HepG2 (cell line): ENCODE measurements around the gene RBM23. TPM values are rescaled to one million over a fixed set of nuclear protein-coding genes. Genes with fewer than 3 reads are reported as not detected.
A peak's percentile ranks its signal among the peaks of the same experiment; 100 is the strongest.

ENCODE experiments used
- CERS6 ChIP-seq: sonication (generic); formaldehyde crosslinking; IDR thresholded peaks from 2 replicates; pipeline ENCODE4 v1.5.0; 2020; ENCODE audit warnings: missing genetic modification reagents
- CSRNP2 ChIP-seq: sonication (generic); formaldehyde crosslinking; conservative IDR thresholded peaks from 2 replicates; pipeline ENCODE4 v1.8.0; 2022; ENCODE audit warnings: low read depth, missing genetic modification reagents
- GABPB1 ChIP-seq: IDR thresholded peaks from 2 replicates; pipeline ENCODE4 v1.6.1; 2016; ENCODE audit warnings: mild to moderate bottlenecking, missing genetic modification reagents, moderate library complexity, missing compliant biosample characterization
- KDM4B ChIP-seq: sonication (generic); formaldehyde crosslinking; IDR thresholded peaks from 2 replicates; pipeline ENCODE4 v1.4.0; 2020; ENCODE audit warnings: missing genetic modification reagents
- KDM5B ChIP-seq: sonication (generic); formaldehyde crosslinking; IDR thresholded peaks from 2 replicates; pipeline ENCODE4 v1.4.0; 2020; ENCODE audit warnings: missing genetic modification reagents, mild to moderate bottlenecking, borderline replicate concordance
- MEIS2 ChIP-seq: sonication (generic); formaldehyde crosslinking; IDR thresholded peaks from 2 replicates; pipeline ENCODE4 v1.9.0; 2021; ENCODE audit warnings: mild to moderate bottlenecking, missing genetic modification reagents
- MTA1 ChIP-seq: sonication (generic); formaldehyde crosslinking; IDR thresholded peaks from 2 replicates; pipeline ENCODE4 v1.4.0; 2020; ENCODE audit warnings: missing genetic modification reagents, mild to moderate bottlenecking, borderline replicate concordance
- PAWR ChIP-seq: sonication (generic); formaldehyde crosslinking; IDR thresholded peaks from 2 replicates; pipeline ENCODE4 v1.4.0; 2020; ENCODE audit warnings: missing genetic modification reagents, mild to moderate bottlenecking, borderline replicate concordance
- RXRA ChIP-seq: sonication (generic); formaldehyde crosslinking; IDR thresholded peaks from 2 replicates; pipeline ENCODE4 v1.5.1; 2020; ENCODE audit warnings: missing genetic modification reagents
- SIN3A ChIP-seq: IDR thresholded peaks from 2 replicates; pipeline ENCODE4 v1.6.1; 2011; ENCODE audit warnings: low read depth, mild to moderate bottlenecking, control low read depth, low read length, borderline replicate concordance
- YEATS2 ChIP-seq: sonication (generic); formaldehyde crosslinking; IDR thresholded peaks from 2 replicates; pipeline ENCODE4 v1.4.0; 2020; ENCODE audit warnings: missing genetic modification reagents, borderline replicate concordance
- YEATS4 ChIP-seq: sonication (generic); formaldehyde crosslinking; IDR thresholded peaks from 2 replicates; pipeline ENCODE4 v1.4.0; 2020; ENCODE audit warnings: missing genetic modification reagents, borderline replicate concordance
- ZFY ChIP-seq: sonication (generic); formaldehyde crosslinking; IDR thresholded peaks from 2 replicates; pipeline ENCODE4 v1.4.0; 2020; ENCODE audit warnings: missing genetic modification reagents
- ZNF576 ChIP-seq: sonication (generic); formaldehyde crosslinking; IDR thresholded peaks from 2 replicates; pipeline ENCODE4 v1.4.0; 2020; ENCODE audit warnings: mild to moderate bottlenecking, missing genetic modification reagents
- polyA plus RNA-seq, 8 experiments: library from polyadenylated mRNA; depleted of rRNA in 3 of 8; stranded (reverse) in 7 of 8; unstranded in 1 of 8; fragments of >200 nt; fragmentation: Illumina TruSeq in 4 of 8; extraction: Trizol in 4 of 8; gene quantifications; 2 replicates each; pipeline versions ENCODE4 v1.2.1 to v1.2.3, GENCODE V29; 2011 to 2016; ENCODE audit warnings: low read depth in 4 of 8, missing spikeins in 1 of 8, mixed read lengths in 1 of 8; ENCODE audit not compliant: insufficient read depth in 1 of 8
- total RNA-seq, 5 experiments: library from RNA; depleted of rRNA; stranded (reverse); fragments of >200 nt; fragmentation: Illumina TruSeq; extraction: Trizol; gene quantifications; 2 replicates each; pipeline ENCODE4 v1.2.3, GENCODE V29; 2016; ENCODE audit warnings: low read depth in 1 of 5
- TF ChIP-seq, protein P1 (sequence below): sonication (generic); formaldehyde crosslinking; IDR thresholded peaks from 2 replicates; pipeline ENCODE4 v1.4.0; 2020; ENCODE audit warnings: mild to moderate bottlenecking, missing genetic modification reagents, borderline replicate concordance
- TF ChIP-seq, protein P2 (sequence below): sonication (generic); formaldehyde crosslinking; IDR thresholded peaks from 2 replicates; pipeline ENCODE4 v1.8.1; 2023; ENCODE audit warnings: mild to moderate bottlenecking, moderate library complexity, missing genetic modification reagents
- TF ChIP-seq, protein P3 (sequence below): sonication (generic); formaldehyde crosslinking; IDR thresholded peaks from 2 replicates; pipeline ENCODE4 v1.5.1; 2020; ENCODE audit warnings: missing genetic modification reagents, mild to moderate bottlenecking, borderline replicate concordance

The RBM23 gene
- total and polyA plus RNA-seq, 2 of the 13 experiments (the other 11 are each of a cell fraction or from before 2014, with no cell fraction given): 1.5 to 2.1 TPM

- TF ChIP-seq, protein P1, sequence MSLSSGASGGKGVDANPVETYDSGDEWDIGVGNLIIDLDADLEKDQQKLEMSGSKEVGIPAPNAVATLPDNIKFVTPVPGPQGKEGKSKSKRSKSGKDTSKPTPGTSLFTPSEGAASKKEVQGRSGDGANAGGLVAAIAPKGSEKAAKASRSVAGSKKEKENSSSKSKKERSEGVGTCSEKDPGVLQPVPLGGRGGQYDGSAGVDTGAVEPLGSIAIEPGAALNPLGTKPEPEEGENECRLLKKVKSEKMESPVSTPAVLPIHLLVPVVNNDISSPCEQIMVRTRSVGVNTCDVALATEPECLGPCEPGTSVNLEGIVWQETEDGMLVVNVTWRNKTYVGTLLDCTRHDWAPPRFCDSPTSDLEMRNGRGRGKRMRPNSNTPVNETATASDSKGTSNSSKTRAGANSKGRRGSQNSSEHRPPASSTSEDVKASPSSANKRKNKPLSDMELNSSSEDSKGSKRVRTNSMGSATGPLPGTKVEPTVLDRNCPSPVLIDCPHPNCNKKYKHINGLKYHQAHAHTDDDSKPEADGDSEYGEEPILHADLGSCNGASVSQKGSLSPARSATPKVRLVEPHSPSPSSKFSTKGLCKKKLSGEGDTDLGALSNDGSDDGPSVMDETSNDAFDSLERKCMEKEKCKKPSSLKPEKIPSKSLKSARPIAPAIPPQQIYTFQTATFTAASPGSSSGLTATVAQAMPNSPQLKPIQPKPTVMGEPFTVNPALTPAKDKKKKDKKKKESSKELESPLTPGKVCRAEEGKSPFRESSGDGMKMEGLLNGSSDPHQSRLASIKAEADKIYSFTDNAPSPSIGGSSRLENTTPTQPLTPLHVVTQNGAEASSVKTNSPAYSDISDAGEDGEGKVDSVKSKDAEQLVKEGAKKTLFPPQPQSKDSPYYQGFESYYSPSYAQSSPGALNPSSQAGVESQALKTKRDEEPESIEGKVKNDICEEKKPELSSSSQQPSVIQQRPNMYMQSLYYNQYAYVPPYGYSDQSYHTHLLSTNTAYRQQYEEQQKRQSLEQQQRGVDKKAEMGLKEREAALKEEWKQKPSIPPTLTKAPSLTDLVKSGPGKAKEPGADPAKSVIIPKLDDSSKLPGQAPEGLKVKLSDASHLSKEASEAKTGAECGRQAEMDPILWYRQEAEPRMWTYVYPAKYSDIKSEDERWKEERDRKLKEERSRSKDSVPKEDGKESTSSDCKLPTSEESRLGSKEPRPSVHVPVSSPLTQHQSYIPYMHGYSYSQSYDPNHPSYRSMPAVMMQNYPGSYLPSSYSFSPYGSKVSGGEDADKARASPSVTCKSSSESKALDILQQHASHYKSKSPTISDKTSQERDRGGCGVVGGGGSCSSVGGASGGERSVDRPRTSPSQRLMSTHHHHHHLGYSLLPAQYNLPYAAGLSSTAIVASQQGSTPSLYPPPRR (CRISPR knock-in tag): peak; percentile 84
- TF ChIP-seq, protein P2, sequence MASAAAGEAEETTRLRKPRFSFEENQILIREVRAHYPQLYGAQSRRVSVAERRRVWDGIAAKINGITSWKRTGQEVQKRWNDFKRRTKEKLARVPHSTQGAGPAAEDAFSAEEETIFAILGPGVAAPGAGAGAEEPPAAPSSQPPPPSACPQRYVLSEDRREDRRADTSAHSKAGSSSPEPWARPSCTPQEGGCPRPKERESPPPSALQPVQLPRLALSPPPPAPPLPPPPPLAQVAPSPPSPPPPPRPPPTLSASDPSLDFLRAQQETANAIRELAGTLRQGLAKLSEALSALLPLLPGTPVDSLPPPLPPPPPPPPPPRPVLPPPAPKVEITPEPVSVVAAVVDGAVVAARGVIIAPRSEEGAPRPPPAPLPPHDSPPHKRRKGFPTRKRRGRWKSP (CRISPR knock-in tag): peak; percentile 86
- TF ChIP-seq YEATS2 (CRISPR knock-in tag) (peak; percentile 81), YEATS4 (CRISPR knock-in tag) (peak; percentile 89), SIN3A (peak; percentile 81; the same call in 1 of the 2 replicates), KDM5B (CRISPR knock-in tag) (peak; percentile 99), ZFY (CRISPR knock-in tag) (peak; percentile 89), ZNF576 (no peak; the same call in none of the 2 replicates), PAWR (0 out of 2 replicates have a peak, but pooled peaks have one; percentile 92), RXRA (CRISPR knock-in tag) (peak; percentile 77), MTA1 (CRISPR knock-in tag) (peak; percentile 98), MEIS2 (CRISPR knock-in tag) (peak; percentile 99), KDM4B (CRISPR knock-in tag) (peak; percentile 68), CERS6 (peak; percentile 86; the same call in 1 of the 2 replicates), CSRNP2 (CRISPR knock-in tag) (no peak), GABPB1 (CRISPR knock-in tag) (peak; percentile 88)
- TF ChIP-seq, protein P3, sequence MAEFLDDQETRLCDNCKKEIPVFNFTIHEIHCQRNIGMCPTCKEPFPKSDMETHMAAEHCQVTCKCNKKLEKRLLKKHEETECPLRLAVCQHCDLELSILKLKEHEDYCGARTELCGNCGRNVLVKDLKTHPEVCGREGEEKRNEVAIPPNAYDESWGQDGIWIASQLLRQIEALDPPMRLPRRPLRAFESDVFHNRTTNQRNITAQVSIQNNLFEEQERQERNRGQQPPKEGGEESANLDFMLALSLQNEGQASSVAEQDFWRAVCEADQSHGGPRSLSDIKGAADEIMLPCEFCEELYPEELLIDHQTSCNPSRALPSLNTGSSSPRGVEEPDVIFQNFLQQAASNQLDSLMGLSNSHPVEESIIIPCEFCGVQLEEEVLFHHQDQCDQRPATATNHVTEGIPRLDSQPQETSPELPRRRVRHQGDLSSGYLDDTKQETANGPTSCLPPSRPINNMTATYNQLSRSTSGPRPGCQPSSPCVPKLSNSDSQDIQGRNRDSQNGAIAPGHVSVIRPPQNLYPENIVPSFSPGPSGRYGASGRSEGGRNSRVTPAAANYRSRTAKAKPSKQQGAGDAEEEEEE (CRISPR knock-in tag): peak; percentile 88; the same call in 1 of the 2 replicates
Observed at GRCh38 chr14:22871224-22872032, 47.5 kb downstream of the RBM23 start, which contains the start of gene LRP10 (continued).
